GM12801 (cell line): ENCODE measurements around the gene CCDC194.

ENCODE experiments used
- CTCF ChIP-seq: IDR thresholded peaks from one replicate; pipeline ENCODE4 v1.5.1; 2011; ENCODE audit warnings: control low read depth; ENCODE audit not compliant: insufficient read length; ENCODE audit errors: extremely low read depth

Gene CCDC194

GRCh38 chr19:17393914-17394313, at the start of gene CCDC194:
TSS of gene CCDC194 (minus strand) at chr19:17394196. CDS start at chr19:17394158, 38 bp downstream.
- TF ChIP-seq CTCF = no peak

GRCh38 chr19:17441241-17442021, 47.4 kb upstream of the CCDC194 start:
- TF ChIP-seq CTCF = no peak

GRCh38 chr19:17436874-17437267, 42.9 kb upstream of the CCDC194 start:
- no peak for TF ChIP-seq CTCF

GRCh38 chr19:17436094-17436873, 42.3 kb upstream of the CCDC194 start:
- TF ChIP-seq CTCF = no peak

- no peak for TF ChIP-seq CTCF
These were observed 41.2 kb upstream of the CCDC194 start for GRCh38 chr19:17435218-17435617.

- TF ChIP-seq CTCF = no peak
These were observed 37.4 kb upstream of the CCDC194 start for GRCh38 chr19:17431417-17431816.

GRCh38 chr19:17429641-17430113, 35.7 kb upstream of the CCDC194 start:
- TF ChIP-seq CTCF = no peak
